Brain microvascular endothelial cell (primary cell): ENCODE measurements around the gene ACTL6A.

Experiments
- DNase-seq: peaks from one replicate; pipeline ENCODE4 v3.0.0-alpha.2; 2020
- H3K27ac ChIP-seq: fragments of 250-450 bp; sonication (Bioruptor Pico); 2 replicates; pipeline ENCODE4 v1.5.1; 2020; ENCODE audit warnings: mild to moderate bottlenecking, moderate library complexity
- H3K27me3 ChIP-seq: fragments of 250-450 bp; sonication (Bioruptor Pico); replicated peaks from 2 replicates; pipeline ENCODE4 v1.5.1; 2020; ENCODE audit warnings: mild to moderate bottlenecking
- H3K36me3 ChIP-seq: fragments of 250-450 bp; sonication (Bioruptor Pico); replicated peaks from 2 replicates; pipeline ENCODE4 v1.5.1; 2020; ENCODE audit warnings: mild to moderate bottlenecking
- H3K4me3 ChIP-seq: 2 replicates; pipeline ENCODE4 v1.5.1; 2011; ENCODE audit warnings: low read depth, mild to moderate bottlenecking, control low read depth, low read length, moderate library complexity
- CTCF ChIP-seq: IDR thresholded peaks from 2 replicates; pipeline ENCODE4 v1.5.1; 2011; ENCODE audit warnings: low read depth, mild to moderate bottlenecking, moderate library complexity, low read length, control low read depth, inconsistent platforms; ENCODE audit errors: missing control alignments
- in situ Hi-C: cut with HindIII; loops from 2 replicates; pipeline ENCODE4 v1.10.0; 2017; ENCODE audit warnings: low sequenced_read_pairs, low pct_ligation_motif_present

ACTL6A gene

GRCh38 chr3:179599531-179599930, 36.8 kb downstream of the ACTL6A start:
- H3K36me3 ChIP-seq, result peaks cover 47% of the 10 kb centered on the region
- in situ Hi-C loops, result no loop called here

GRCh38 chr3:179603321-179603720, 40.6 kb downstream of the ACTL6A start:
- in situ Hi-C loops, result no loop called here
- TF ChIP-seq CTCF, result no peak
- no peaks in the 10 kb centered on the region for H3K27me3 ChIP-seq
- peaks cover 27% of the 10 kb centered on the region for H3K36me3 ChIP-seq
- H3K4me3 ChIP-seq, result peak overlapping the region; percentile 98
- H3K27ac ChIP-seq, result no peak overlapping the region
- DNase-seq, result no peak

More at GRCh38 chr3:179599531-179599930, 36.8 kb downstream of the ACTL6A start:
- Histone ChIP-seq H3K27me3 (no peaks in the 10 kb centered on the region), H3K4me3 (no peak overlapping the region), H3K27ac (no peak overlapping the region)
- TF ChIP-seq CTCF, result no peak
- no peak for DNase-seq

GRCh38 chr3:179603831-179604230, 41.1 kb downstream of the ACTL6A start:
- TF ChIP-seq CTCF, result no peak
- Histone ChIP-seq H3K36me3 (peaks cover 23% of the 10 kb centered on the region), H3K27ac (peak overlapping the region; percentile 91), H3K27me3 (no peaks in the 10 kb centered on the region), H3K4me3 (peak overlapping the region; percentile 98)
- in situ Hi-C loops, result no loop called here
- DNase-seq, result no peak

GRCh38 chr3:179604321-179605078, 41.8 kb downstream of the ACTL6A start, which contains the start of the genes MRPL47 and NDUFB5:
Gene MRPL47, minus strand, starts transcription at chr3:179604638. Its CDS starts 14 bp downstream, at chr3:179604624.
Gene NDUFB5, plus strand, starts transcription at chr3:179604794. Its CDS starts 22 bp downstream, at chr3:179604816.
- Histone ChIP-seq H3K36me3 (peaks cover 18% of the 10 kb centered on the region), H3K4me3 (peak within 1 kb of the TSS; percentile 98), H3K27me3 (no peaks in the 10 kb centered on the region), H3K27ac (peak within 1 kb of the TSS; percentile 91)
- TF ChIP-seq CTCF, result no peak
- in situ Hi-C loops, result no loop called here
- peak; percentile 95 for DNase-seq

- in situ Hi-C loops, result no loop called here
- Histone ChIP-seq H3K27ac (no peak overlapping the region), H3K36me3 (peaks cover under 1% of the 10 kb centered on the region), H3K4me3 (no peak overlapping the region), H3K27me3 (no peaks in the 10 kb centered on the region)
- no peak for TF ChIP-seq CTCF
- DNase-seq, result no peak
Measured at GRCh38 chr3:179606534-179607085, 43.9 kb downstream of the ACTL6A start.
